H1 (cell line): ENCODE measurements around the gene ACBD6. TPM values are rescaled to one million over a fixed set of nuclear protein-coding genes. Genes with fewer than 3 reads are reported as not detected.

Experiments used
- CTCF ChIA-PET: fragments of 300-600 bp; sonication (Branson Sonifier 250); formaldehyde crosslinking; loops from one replicate; lab custom pipeline; 2021; ENCODE audit not compliant: partially characterized antibody; lab: Charles Lee
- POLR2A ChIA-PET: fragments of 300-600 bp; sonication (Branson Sonifier 250); formaldehyde crosslinking; loops from one replicate; lab custom pipeline; 2021; ENCODE audit warnings: inconsistent platforms; ENCODE audit not compliant: partially characterized antibody; lab: Charles Lee
- DNase-seq, 2 experiments: peaks; one replicate each; pipeline versions ENCODE4 v3.0.0 to v3.0.0-alpha.2; 2010 to 2022; ENCODE audit warnings: low spot score in 2 of 2, low read depth in 1 of 2, mixed read lengths in 1 of 2
- FAIRE-seq: peaks from 2 replicates; lab custom pipeline; 2011; peaks lifted over from hg19 to GRCh38; lab: Jason Lieb, UNC
- H2AFZ ChIP-seq: 2 replicates; pipeline ENCODE4 v1.8.1; 2012; ENCODE audit warnings: low read length, inconsistent platforms
- H2AK5ac ChIP-seq: 2 replicates; pipeline ENCODE4 v1.6.1; 2013; ENCODE audit warnings: low read depth, low read length
- H2BK120ac ChIP-seq: replicated peaks from 2 replicates; pipeline ENCODE3; 2013; ENCODE audit warnings: low read depth, low read length, inconsistent platforms
- H2BK12ac ChIP-seq: 2 replicates; pipeline ENCODE4 v1.6.1; 2013; ENCODE audit warnings: low read depth, low read length
- H2BK15ac ChIP-seq: 2 replicates; pipeline ENCODE4 v1.6.1; 2013; ENCODE audit warnings: low read length
- H2BK20ac ChIP-seq: 2 replicates; pipeline ENCODE4 v1.6.1; 2013; ENCODE audit warnings: low read length
- H2BK5ac ChIP-seq: 2 replicates; pipeline ENCODE4 v1.6.1; 2013; ENCODE audit warnings: low read depth, low read length
- H3K14ac ChIP-seq: 2 replicates; pipeline ENCODE4 v1.6.1; 2013; ENCODE audit warnings: inconsistent platforms; ENCODE audit not compliant: insufficient read length
- H3K18ac ChIP-seq: 2 replicates; pipeline ENCODE4 v1.6.1; 2013; ENCODE audit warnings: low read length; ENCODE audit errors: extremely low read depth
- H3K23ac ChIP-seq: 2 replicates; pipeline ENCODE4 v1.6.1; 2013; ENCODE audit warnings: inconsistent platforms; ENCODE audit not compliant: insufficient read length
- H3K23me2 ChIP-seq: 2 replicates; pipeline ENCODE4 v1.6.1; 2013; ENCODE audit warnings: low read depth, low read length
- H3K27ac ChIP-seq: 2 replicates; pipeline ENCODE4 v1.6.1; 2011; ENCODE audit warnings: low read depth, low read length, inconsistent platforms
- H3K27me3 ChIP-seq, 4 experiments: replicated peaks in 1 of 4; 1 replicate in 1 of 4; 2 replicates in 3 of 4; pipeline versions ENCODE4 v1.6.1 to v1.8.1; 2011 to 2013; ENCODE audit warnings: low read length in 3 of 4, mild to moderate bottlenecking in 3 of 4, inconsistent platforms in 2 of 4, mixed read lengths in 2 of 4, moderate library complexity in 1 of 4; ENCODE audit not compliant: control insufficient read depth in 3 of 4, insufficient read depth in 3 of 4; ENCODE audit errors: extremely low read depth in 1 of 4
- H3K36me3 ChIP-seq, 4 experiments: 2 replicates each; pipeline versions ENCODE4 v1.6.1 to v1.8.1; 2011 to 2013; ENCODE audit warnings: mild to moderate bottlenecking in 4 of 4, low read length in 3 of 4, moderate library complexity in 2 of 4, control low read depth in 1 of 4, inconsistent platforms in 1 of 4; ENCODE audit not compliant: insufficient read depth in 4 of 4, control insufficient read depth in 2 of 4
- H3K4ac ChIP-seq: replicated peaks from 2 replicates; pipeline ENCODE3; 2013; ENCODE audit warnings: low read length, low read depth, mixed read lengths, inconsistent platforms; ENCODE audit not compliant: insufficient read length
- H3K4me1 ChIP-seq, 4 experiments: replicated peaks in 1 of 4; 1 replicate in 1 of 4; 2 replicates in 3 of 4; pipeline versions ENCODE4 v1.6.1 to v1.8.1; 2011 to 2013; ENCODE audit warnings: low read length in 3 of 4, inconsistent platforms in 2 of 4, mixed read lengths in 1 of 4; ENCODE audit not compliant: insufficient read depth in 4 of 4, control insufficient read depth in 3 of 4
- H3K4me2 ChIP-seq, 2 experiments: 2 replicates each; pipeline versions ENCODE4 v1.6.1 to v1.8.1; 2011 to 2013; ENCODE audit warnings: low read depth in 2 of 2, low read length in 2 of 2, control low read depth in 1 of 2, inconsistent platforms in 1 of 2, mild to moderate bottlenecking in 1 of 2; ENCODE audit not compliant: insufficient read depth in 1 of 2
- H3K4me3 ChIP-seq, 4 experiments: fragments of 200-600, 300-600 bp in 1 of 4; sonication (generic), shearing (Covaris generic), sonication (Bioruptor Twin) in 1 of 4; 2 replicates each; pipeline versions ENCODE4 v1.5.1 to v1.8.1; 2011 to 2016; ENCODE audit warnings: low read length in 4 of 4, low read depth in 3 of 4, control low read depth in 2 of 4, inconsistent platforms in 2 of 4, mild to moderate bottlenecking in 2 of 4, mixed read lengths in 1 of 4, moderate library complexity in 1 of 4; ENCODE audit not compliant: insufficient read depth in 2 of 4; ENCODE audit errors: extremely low read depth in 1 of 4
- H3K56ac ChIP-seq: replicated peaks from 2 replicates; pipeline ENCODE3; 2013; ENCODE audit warnings: low read depth, mild to moderate bottlenecking, mixed read lengths, low read length, inconsistent platforms; ENCODE audit not compliant: insufficient read length
- H3K79me1 ChIP-seq: 2 replicates; pipeline ENCODE4 v1.6.1; 2013; ENCODE audit warnings: low read depth, low read length, control low read depth
- H3K79me2 ChIP-seq, 2 experiments: 2 replicates each; pipeline versions ENCODE4 v1.6.1 to v1.8.1; 2012 to 2013; ENCODE audit warnings: low read length in 2 of 2, mild to moderate bottlenecking in 2 of 2, inconsistent platforms in 1 of 2; ENCODE audit not compliant: insufficient read depth in 2 of 2, control insufficient read depth in 1 of 2
- H3K9ac ChIP-seq, 4 experiments: replicated peaks in 1 of 4; 1 replicate in 1 of 4; 2 replicates in 3 of 4; pipeline versions ENCODE4 v1.6.1 to v1.8.1; 2011 to 2013; ENCODE audit warnings: low read depth in 3 of 4, low read length in 3 of 4, control low read depth in 2 of 4, mild to moderate bottlenecking in 2 of 4, moderate library complexity in 2 of 4, inconsistent platforms in 1 of 4; ENCODE audit errors: extremely low read depth in 1 of 4
- H3K9me3 ChIP-seq, 2 experiments: 2 replicates each; pipeline versions ENCODE4 v1.6.1 to v1.8.1; 2012 to 2013; ENCODE audit warnings: mild to moderate bottlenecking in 2 of 2, moderate library complexity in 2 of 2, control low read depth in 1 of 2, inconsistent platforms in 1 of 2, low read depth in 1 of 2, low read length in 1 of 2, mixed read lengths in 1 of 2; ENCODE audit not compliant: insufficient read depth in 2 of 2
- H4K20me1 ChIP-seq, 2 experiments: replicated peaks in 1 of 2; 2 replicates each; pipeline versions ENCODE3 to v1.8.1; 2011 to 2013; ENCODE audit warnings: inconsistent platforms in 2 of 2, low read length in 2 of 2, mild to moderate bottlenecking in 1 of 2; ENCODE audit not compliant: insufficient read depth in 2 of 2, control insufficient read depth in 1 of 2
- H4K5ac ChIP-seq: 2 replicates; pipeline ENCODE4 v1.6.1; 2013; ENCODE audit warnings: low read length, low read depth, mixed read lengths, inconsistent platforms; ENCODE audit not compliant: insufficient read length
- H4K8ac ChIP-seq: 2 replicates; pipeline ENCODE4 v1.8.0; 2013; ENCODE audit warnings: mild to moderate bottlenecking, moderate library complexity, low read length, inconsistent platforms; ENCODE audit not compliant: insufficient read depth; ENCODE audit errors: extremely low read depth
- H4K91ac ChIP-seq: replicated peaks from 2 replicates; pipeline ENCODE3; 2013; ENCODE audit warnings: low read length, mixed read lengths, inconsistent platforms; ENCODE audit not compliant: insufficient read length
- BACH1 ChIP-seq: IDR thresholded peaks from 2 replicates; pipeline ENCODE4 v1.6.1; 2012; ENCODE audit warnings: low read length, improper control_type of control experiment
- CBX5 ChIP-seq: fragments of 300-800, 300-1000 bp; sonication (generic); IDR thresholded peaks from 2 replicates; pipeline ENCODE4 v1.7.1; 2016; ENCODE audit warnings: antibody characterized with exemption, low read length, low read depth
- GTF2F1 ChIP-seq: IDR thresholded peaks from 2 replicates; pipeline ENCODE4 v1.6.1; 2012; ENCODE audit warnings: low read depth, low read length, improper control_type of control experiment, borderline replicate concordance
- JUN ChIP-seq: IDR thresholded peaks from 2 replicates; pipeline ENCODE4 v1.6.1; 2011; ENCODE audit warnings: low read depth, mild to moderate bottlenecking, improper control_type of control experiment, low read length
- MAFK ChIP-seq: IDR thresholded peaks from 2 replicates; pipeline ENCODE4 v1.6.1; 2012; ENCODE audit warnings: low read depth, mild to moderate bottlenecking, improper control_type of control experiment, low read length
- MAX ChIP-seq: IDR thresholded peaks from 2 replicates; pipeline ENCODE4 v1.6.1; 2012; ENCODE audit warnings: inconsistent platforms
- POLR2A ChIP-seq, 2 experiments: IDR thresholded peaks; 1 replicate in 1 of 2; 2 replicates in 1 of 2; pipeline ENCODE4 v1.6.1; 2011; ENCODE audit warnings: low read depth in 2 of 2, low read length in 2 of 2, mild to moderate bottlenecking in 2 of 2; ENCODE audit errors: control extremely low read depth in 1 of 2
- RAD21 ChIP-seq, 2 experiments: IDR thresholded peaks in 1 of 2; conservative IDR thresholded peaks in 1 of 2; 2 replicates each; pipeline ENCODE4 v1.6.1; 2011; ENCODE audit warnings: low read depth in 2 of 2, low read length in 2 of 2, improper control_type of control experiment in 1 of 2, inconsistent platforms in 1 of 2, mild to moderate bottlenecking in 1 of 2, moderate library complexity in 1 of 2
- RBBP5 ChIP-seq: IDR thresholded peaks from 2 replicates; pipeline ENCODE4 v1.7.1; 2012; ENCODE audit warnings: low read depth, mild to moderate bottlenecking, inconsistent platforms, low read length, moderate library complexity, borderline replicate concordance
- SIX5 ChIP-seq: IDR thresholded peaks from 2 replicates; pipeline ENCODE4 v1.6.1; 2011; ENCODE audit warnings: mild to moderate bottlenecking, low read depth, low read length
- TAF1 ChIP-seq: IDR thresholded peaks from 2 replicates; pipeline ENCODE4 v1.6.1; 2011; ENCODE audit warnings: mild to moderate bottlenecking, low read depth, low read length
- TBP ChIP-seq: IDR thresholded peaks from 2 replicates; pipeline ENCODE4 v1.6.1; 2011; ENCODE audit warnings: low read depth, low read length, improper control_type of control experiment
- USF2 ChIP-seq: IDR thresholded peaks from 2 replicates; pipeline ENCODE4 v1.6.1; 2011; ENCODE audit warnings: low read length, improper control_type of control experiment
- YY1 ChIP-seq: IDR thresholded peaks from 2 replicates; pipeline ENCODE4 v1.6.1; 2011; ENCODE audit warnings: low read depth, mild to moderate bottlenecking, low read length
- WGBS, 2 experiments: shearing (Covaris generic) in 1 of 2; methylation state at CpG; one replicate each; pipeline versions ENCODE4 v1.1.6 to v1.1.7; 2013 to 2015; ENCODE audit warnings: low lambda C conversion rate in 2 of 2, mixed read lengths in 2 of 2, inconsistent platforms in 1 of 2, low coverage in 1 of 2, missing lambda C conversion rate in 1 of 2; ENCODE audit not compliant: insufficient replicate concordance in 2 of 2, insufficient coverage in 1 of 2, insufficient read length in 1 of 2; ENCODE audit errors: extremely low coverage in 1 of 2, missing lambda C conversion rate in 1 of 2; 5-methylcytosine and 5-hydroxymethylcytosine counted together
- polyA plus RNA-seq, 7 experiments: library from polyadenylated mRNA; depleted of rRNA in 3 of 7; stranded (reverse) in 5 of 7; unstranded in 2 of 7; fragments of >200 nt in 5 of 7; fragments of 200-250 nt in 2 of 7; gene quantifications; 1 replicate in 5 of 7; 2 replicates in 1 of 7; 4 replicates in 1 of 7; pipeline versions ENCODE4 v1.2.1 to v1.2.3, GENCODE V29; 2011 to 2013; ENCODE audit warnings: missing spikeins in 2 of 7, mixed read lengths in 2 of 7
- total RNA-seq: library from RNA; stranded (reverse); fragmentation: NEBNext Ultra II Directional; extraction: Animal tissue kit (Norgen Biotek cat#: 25700); gene quantifications from 2 replicates; pipeline ENCODE4 v1.2.1, GENCODE V29; 2021

The ACBD6 gene
- total and polyA plus RNA-seq, 2 of the 8 experiments (the other 6 are each of a cell fraction or from before 2014, with no cell fraction given) = 52.0 to 67.7 TPM

DNA sequence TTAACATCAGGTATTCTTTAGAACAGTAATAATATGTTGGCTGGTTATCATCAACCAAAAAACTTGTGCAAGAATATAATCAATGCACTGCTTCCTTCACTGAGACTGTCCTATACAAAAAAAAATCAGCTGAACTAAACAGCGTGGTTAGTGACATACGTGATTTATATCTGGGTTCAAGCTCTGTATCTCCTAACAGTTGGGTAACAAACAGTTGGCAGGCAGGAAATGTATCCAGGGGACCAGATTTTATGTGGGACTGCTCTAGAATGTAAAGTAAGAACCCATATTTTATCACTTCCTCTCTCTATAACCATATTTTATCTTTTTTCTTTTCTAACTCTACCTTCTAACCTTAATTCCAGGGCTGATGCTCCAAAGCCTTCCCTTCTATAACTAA lies 8.0 kb downstream of the ACBD6 start:
- Histone ChIP-seq H3K79me2 (peaks cover 0 to 27% of the 10 kb centered on the region in 2 experiments; a peak in 2 of 4 replicates), H4K5ac (no peak overlapping the region), H3K9me3 (no peaks in the 10 kb centered on the region), H3K56ac (no peak overlapping the region), H2BK5ac (no peak overlapping the region), H3K27me3 (no peaks in the 10 kb centered on the region), H4K20me1 (peaks cover 1% of the 10 kb centered on the region in 2 experiments), H2BK12ac (no peak overlapping the region), H4K91ac (no peak overlapping the region), H3K23ac (no peak overlapping the region), H2AFZ (no peak overlapping the region), H3K4me2 (no peak overlapping the region), H3K18ac (no peak overlapping the region), H3K23me2 (no peaks in the 10 kb centered on the region), H4K8ac (no peak overlapping the region), H3K4me3 (no peak overlapping the region), H3K4me1 (no peaks in the 10 kb centered on the region), H2BK15ac (no peak overlapping the region), H3K9ac (no peak overlapping the region), H3K36me3 (peaks cover 0 to 32% (median 3%) of the 10 kb centered on the region in 4 experiments; a peak in 4 of 8 replicates), H2BK120ac (no peak overlapping the region), H3K14ac (no peak overlapping the region), H3K79me1 (no peaks in the 10 kb centered on the region), H2AK5ac (no peak overlapping the region), H2BK20ac (no peak overlapping the region), H3K27ac (no peak overlapping the region), H3K4ac (no peak overlapping the region)
- no peak for DNase-seq
- no peak for FAIRE-seq
- POLR2A ChIA-PET = interaction anchor here (1.0 to 1.3 kb wide), 2 partner anchors 9 to 11 kb away, joined by 3 to 4 read pairs; no protein-coding TSS in a partner anchor
- CTCF ChIA-PET = interaction anchor here (0.6 kb wide), 1 partner anchor 216 kb away, joined by 3 read pairs; no protein-coding TSS in a partner anchor
- 89% methylated on average over 2 of the region's 2 CpGs; no CpG with 5 or more reads in 1 of the 2 experiments for WGBS, 2 experiments
- TF ChIP-seq MAFK (no peak), JUN (no peak), TBP (no peak), YY1 (no peak), MAX (no peak), SIX5 (no peak), POLR2A (IDR thresholded peaks at IDR 0.05; ENCODE audit: control extremely low read depth in 1 of 2, low read depth in 2 of 2, low read length in 2 of 2) (no peak), CBX5 (no peak), TAF1 (no peak), RBBP5 (no peak), BACH1 (no peak), GTF2F1 (no peak), USF2 (no peak), RAD21 (IDR thresholded peaks at IDR 0.05 in 1 of 2, conservative IDR thresholded peaks at IDR 0.05 in 1 of 2; ENCODE audit: low read depth in 2 of 2, low read length in 2 of 2) (no peak)
